HL-60 (cell line): ENCODE data around the gene ITGAL.

ENCODE experiments used
- CTCF ChIP-seq: IDR thresholded peaks from one replicate; pipeline ENCODE4 v1.5.1; 2011; ENCODE audit warnings: low read length, control low read depth, inconsistent platforms; ENCODE audit not compliant: insufficient read depth
- GABPA ChIP-seq: IDR thresholded peaks from 2 replicates; pipeline ENCODE4 v1.6.1; 2012; ENCODE audit warnings: low read depth
- POLR2AphosphoS5 ChIP-seq: IDR thresholded peaks from 2 replicates; pipeline ENCODE4 v1.6.1; 2012; ENCODE audit warnings: low read depth
- REST ChIP-seq: IDR thresholded peaks from 2 replicates; pipeline ENCODE4 v1.6.1; 2012; ENCODE audit warnings: low read depth; ENCODE audit not compliant: insufficient replicate concordance
- SPI1 ChIP-seq: IDR thresholded peaks from 2 replicates; pipeline ENCODE4 v1.6.1; 2012; ENCODE audit warnings: low read depth, mild to moderate bottlenecking, borderline replicate concordance

GRCh38 chr16:30543067-30543466 lies 70.5 kb downstream of the ITGAL start:
- TF ChIP-seq SPI1 (no peak), CTCF (no peak), POLR2AphosphoS5 (no peak), REST (no peak), GABPA (no peak)
